Naive thymus-derived CD4-positive, alpha-beta T cell (primary cell): Measurements from ENCODE around the gene DCAF11. TPM values are rescaled to one million over a fixed set of nuclear protein-coding genes. Genes with fewer than 3 reads are reported as not detected.

Experiments
- ATAC-seq: fragments of 150-1000 bp; cut with Tn5 transposase; 2 replicates; pipeline ENCODE4 v1.10.0; 2021; ENCODE audit warnings: mild to moderate bottlenecking, moderate library complexity
- CTCF ChIA-PET: fragments of 350-600 bp; sonication (Branson Sonifier 250); formaldehyde crosslinking; loops from one replicate; lab custom pipeline; 2021; ENCODE audit warnings: antibody characterized with exemption; lab: Charles Lee
- POLR2A ChIA-PET: fragments of 350-600 bp; sonication (Branson Sonifier 250); formaldehyde crosslinking; loops from one replicate; lab custom pipeline; 2021; ENCODE audit warnings: antibody characterized with exemption, inconsistent platforms; lab: Charles Lee
- DNase-seq, 9 donors: peaks; one replicate each; pipeline versions ENCODE4 v3.0.0 to v3.0.0-alpha.2; 2020 to 2022; ENCODE audit warnings: mixed read lengths in 1 of 9
- H3K27ac ChIP-seq: one replicate; pipeline ENCODE4 v1.7.0; 2013; ENCODE audit warnings: mild to moderate bottlenecking, low read depth, low read length, moderate library complexity
- H3K27me3 ChIP-seq, 2 donors: one replicate each; pipeline ENCODE4 v1.7.0; 2013; ENCODE audit warnings: low read length in 2 of 2, mild to moderate bottlenecking in 2 of 2, moderate library complexity in 2 of 2; ENCODE audit not compliant: control insufficient read depth in 2 of 2, insufficient read depth in 2 of 2
- H3K36me3 ChIP-seq, 3 experiments: 1 replicate in 2 of 3; 2 replicates in 1 of 3; pipeline ENCODE4 v1.7.0; 2013; ENCODE audit warnings: low read length in 3 of 3, mild to moderate bottlenecking in 3 of 3, moderate library complexity in 1 of 3; ENCODE audit not compliant: insufficient read depth in 3 of 3, control insufficient read depth in 2 of 3
- H3K4me1 ChIP-seq, 2 donors: one replicate each; pipeline ENCODE4 v1.7.0; 2013; ENCODE audit warnings: low read length in 2 of 2, mild to moderate bottlenecking in 2 of 2, moderate library complexity in 1 of 2; ENCODE audit not compliant: control insufficient read depth in 2 of 2, insufficient read depth in 2 of 2
- H3K4me3 ChIP-seq: 2 replicates; pipeline ENCODE4 v1.7.0; 2013; ENCODE audit warnings: mild to moderate bottlenecking, low read length
- H3K9me3 ChIP-seq, 3 experiments: 1 replicate in 2 of 3; 2 replicates in 1 of 3; pipeline ENCODE4 v1.7.0; 2013; ENCODE audit warnings: low read length in 3 of 3; ENCODE audit not compliant: control insufficient read depth in 2 of 3
- H3K27ac Mint-ChIP-seq, 9 donors: one replicate each; pipeline ENCODE4 v1.8.0; 2020 to 2022; ENCODE audit warnings: mixed read lengths in 9 of 9, mild to moderate bottlenecking in 8 of 9, moderate library complexity in 5 of 9, inconsistent platforms in 2 of 9
- H3K27me3 Mint-ChIP-seq, 5 donors: one replicate each; pipeline ENCODE4 v1.8.0; 2021 to 2022; ENCODE audit warnings: mixed read lengths in 5 of 5, mild to moderate bottlenecking in 1 of 5
- H3K36me3 Mint-ChIP-seq, 5 donors: one replicate each; pipeline ENCODE4 v1.8.0; 2020 to 2022; ENCODE audit warnings: mixed read lengths in 5 of 5, mild to moderate bottlenecking in 3 of 5, inconsistent platforms in 1 of 5
- H3K4me1 Mint-ChIP-seq, 7 donors: one replicate each; pipeline ENCODE4 v1.8.0; 2020 to 2022; ENCODE audit warnings: mixed read lengths in 7 of 7, mild to moderate bottlenecking in 3 of 7, inconsistent platforms in 1 of 7
- H3K4me3 Mint-ChIP-seq, 10 donors: one replicate each; pipeline ENCODE4 v1.8.0; 2020 to 2022; ENCODE audit warnings: mild to moderate bottlenecking in 10 of 10, mixed read lengths in 10 of 10, moderate library complexity in 6 of 10, inconsistent platforms in 2 of 10
- H3K9me3 Mint-ChIP-seq, 11 donors: one replicate each; pipeline ENCODE4 v1.8.0; 2020 to 2022; ENCODE audit warnings: mixed read lengths in 11 of 11, mild to moderate bottlenecking in 4 of 11, inconsistent platforms in 1 of 11, moderate library complexity in 1 of 11
- intact Hi-C, 2 donors: fragments of 100-400 bp; cut with micrococcal nuclease; formaldehyde crosslinking; loops; one replicate each; pipeline ENCODE4 v1.15.1; 2023
- polyA plus RNA-seq, 2 donors: library from polyadenylated mRNA; unstranded; fragments of 300-500 nt; fragmentation: Illumina TruSeq; gene quantifications; one replicate each; pipeline ENCODE4 v1.2.3, GENCODE V29; 2021
- total RNA-seq, 6 experiments: library from RNA in 5 of 6; stranded (reverse) in 5 of 6; gene quantifications; 1 replicate in 5 of 6; 2 replicates in 1 of 6; pipeline ENCODE4 v1.2.3 and lab custom pipeline; 2021 to 2026

The DCAF11 gene
- total and polyA plus RNA-seq, 7 experiments from 2014 or later, result 69.1 to 97.0 (median 83.3) TPM

DNA sequence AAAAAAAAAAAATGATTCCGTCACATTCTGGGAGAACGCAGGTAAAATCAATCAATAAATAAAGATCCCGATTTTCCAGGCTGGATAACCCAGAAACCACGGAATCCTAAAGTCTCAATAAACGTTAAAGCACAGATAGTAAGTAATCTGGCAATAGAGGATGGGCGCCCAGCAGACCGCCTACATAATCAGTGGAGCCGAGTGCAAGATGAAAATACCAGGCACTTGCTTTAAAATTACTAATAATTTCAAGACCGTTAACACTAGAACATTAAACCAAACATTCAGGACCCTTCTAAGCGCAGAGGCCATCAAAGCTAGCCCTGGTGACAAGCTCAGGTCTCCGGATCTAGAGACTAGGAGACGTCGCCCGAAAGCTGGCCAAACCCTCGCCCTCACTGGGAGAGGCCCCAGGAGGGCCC is 1.2 kb upstream of the DCAF11 start:
- no peaks in the 10 kb centered on the region for H3K9me3 ChIP-seq
- Mint-ChIP-seq H3K27me3 (peaks cover 0 to 3% (median 0%) of the 10 kb centered on the region in 5 donors), H3K27ac (peak overlapping the region; percentile 96 to 100 (median 99)), H3K4me1 (peaks cover 25 to 44% (median 39%) of the 10 kb centered on the region in 7 donors), H3K9me3 (peaks cover 0 to 6% (median 0%) of the 10 kb centered on the region in 11 donors), H3K4me3 (peak overlapping the region; percentile 93 to 100 (median 96)), H3K36me3 (peaks cover under 1 to 26% (median 15%) of the 10 kb centered on the region in 5 donors)
- peaks cover 0 to 25% (median 17%) of the 10 kb centered on the region in 3 experiments for H3K36me3 ChIP-seq
- intact Hi-C loops, result loop anchor here (1.0 to 10.0 kb wide), 5 partner anchors 99 to 1019 kb away; partner anchors contain the start of genes ACIN1 (in 2 of the 2), C14orf119 (in 2 of the 2), BCL2L2 (in 1 of the 2) and PPP1R3E (in 1 of the 2)
- H3K27ac ChIP-seq, result peak overlapping the region; percentile 93
- H3K4me1 ChIP-seq, result peaks cover 27 to 28% of the 10 kb centered on the region in 2 donors
- ChIA-PET POLR2A (interaction anchor here (0.8 to 15.5 kb wide), 20 partner anchors 10 to 812 kb away, joined by 3 to 298 read pairs (median 12); partner anchors contain the start of genes CARMIL3, CHMP4A, EMC9 and FITM1), CTCF (interaction anchor here (0.7 to 3.8 kb wide), 6 partner anchors 9 to 56 kb away, joined by 3 to 19 read pairs (median 10); partner anchors contain the start of genes EMC9, IRF9, PSME2 and RNF31)
- no peaks in the 10 kb centered on the region for H3K27me3 ChIP-seq
- peak overlapping the region; percentile 99 for H3K4me3 ChIP-seq
- peak in 1 of 9 donors; percentile 19 for DNase-seq
- ATAC-seq, result no peak

DNA sequence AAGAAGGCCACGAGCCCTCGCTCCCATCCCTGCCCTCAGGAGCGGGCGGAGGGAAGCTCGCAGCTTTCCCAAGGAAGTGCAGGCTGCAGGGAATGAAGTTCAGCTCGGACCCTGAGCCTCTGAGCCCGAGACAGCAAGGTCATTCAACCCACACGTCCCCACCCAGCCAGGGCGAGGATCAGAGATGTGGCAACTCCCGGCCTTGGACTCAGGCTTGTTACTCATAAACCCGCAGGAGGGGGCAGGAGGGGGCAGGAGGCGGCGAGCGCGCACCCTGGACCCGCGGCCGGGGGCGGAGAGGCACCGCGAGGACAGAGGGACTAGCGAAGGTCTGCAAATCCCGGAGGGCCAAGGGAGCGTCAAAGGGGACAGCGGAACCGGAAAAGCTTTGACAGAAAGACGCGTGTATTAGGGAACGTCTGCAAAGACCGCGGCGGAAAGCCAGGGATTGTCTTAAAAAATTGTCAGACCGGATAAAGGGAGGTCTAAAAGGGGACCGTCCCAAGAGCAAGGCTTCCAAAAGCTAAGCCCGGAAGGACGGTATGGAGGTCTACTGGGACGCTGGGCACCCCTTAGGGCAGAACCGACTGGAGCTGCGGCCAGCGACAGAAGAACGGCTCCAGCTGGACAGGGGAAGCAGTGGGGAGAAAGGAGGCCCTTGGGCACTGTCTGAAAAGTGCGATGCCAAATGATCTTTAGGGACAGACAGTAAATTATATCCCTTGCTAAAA is 611 bp upstream of the DCAF11 start:
- peak; percentile 26 for ATAC-seq
- no peaks in the 10 kb centered on the region for H3K27me3 ChIP-seq
- peak overlapping the region; percentile 93 to 100 (median 96) for H3K4me3 Mint-ChIP-seq
- peaks cover 0 to 6% (median 0%) of the 10 kb centered on the region in 11 donors for H3K9me3 Mint-ChIP-seq
- POLR2A ChIA-PET, result interaction anchor here (0.6 to 15.5 kb wide), 39 partner anchors 10 to 813 kb away, joined by 3 to 298 read pairs (median 5); partner anchors contain the start of genes CARMIL3, CBLN3, CHMP4A and EMC9
- H3K36me3 ChIP-seq, result peaks cover 0 to 30% (median 23%) of the 10 kb centered on the region in 3 experiments
- H3K27ac ChIP-seq, result peak overlapping the region; percentile 93
- H3K4me3 ChIP-seq, result peak overlapping the region; percentile 99
- intact Hi-C loops, result loop anchor here (1.0 to 10.0 kb wide), 24 partner anchors 20 to 1019 kb away; partner anchors contain the start of genes ACIN1 (in 2 of the 2), C14orf119 (in 2 of the 2), CHMP4A (in 2 of the 2) and EMC9 (in 2 of the 2)
- CTCF ChIA-PET, result interaction anchor here (0.5 to 3.8 kb wide), 13 partner anchors 9 to 128 kb away, joined by 3 to 19 read pairs (median 4); partner anchors contain the start of genes EMC9, IRF9, PSME2 and RNF31
- peak overlapping the region; percentile 96 to 100 (median 99) for H3K27ac Mint-ChIP-seq
- peaks cover 5 to 32% (median 20%) of the 10 kb centered on the region in 5 donors for H3K36me3 Mint-ChIP-seq
- H3K4me1 ChIP-seq, result peaks cover 22 to 23% of the 10 kb centered on the region in 2 donors
- peaks cover 22 to 43% (median 38%) of the 10 kb centered on the region in 7 donors for H3K4me1 Mint-ChIP-seq
- H3K27me3 Mint-ChIP-seq, result peaks cover 0 to 3% (median 0%) of the 10 kb centered on the region in 5 donors
- H3K9me3 ChIP-seq, result no peaks in the 10 kb centered on the region
- DNase-seq, result peak in 5 of 9 donors; percentile 62 to 89 (median 83)

DNA sequence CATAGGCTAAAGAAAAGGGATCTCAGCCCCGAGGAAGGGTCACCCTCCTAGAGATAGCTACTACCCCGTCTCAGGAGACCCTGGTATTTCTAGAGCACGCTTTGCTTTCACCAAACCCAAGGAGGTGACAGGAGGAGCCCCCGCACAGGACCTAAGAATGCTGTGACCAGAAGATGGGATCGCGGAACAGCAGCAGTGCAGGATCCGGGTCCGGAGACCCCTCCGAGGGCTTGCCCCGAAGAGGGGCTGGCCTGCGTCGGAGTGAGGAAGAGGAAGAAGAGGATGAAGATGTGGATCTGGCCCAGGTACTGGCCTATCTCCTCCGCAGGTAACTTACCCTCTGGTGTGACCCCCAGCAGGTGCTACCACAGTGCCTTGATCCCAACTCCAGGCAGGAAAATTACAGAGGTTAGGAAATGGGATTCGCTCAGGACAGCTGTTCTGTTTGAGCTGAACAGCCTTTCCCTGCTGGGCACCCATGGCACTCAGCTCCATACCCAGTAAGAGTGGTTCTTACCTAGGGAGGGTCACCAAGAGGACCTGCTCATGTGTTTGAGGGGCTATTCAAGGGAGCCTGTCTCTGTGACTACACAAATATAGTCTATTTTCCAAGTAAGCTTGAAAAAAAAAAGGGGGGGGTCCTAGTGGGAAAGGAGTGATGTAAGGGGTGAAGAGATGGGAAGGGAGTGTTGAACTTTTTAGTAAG is 998 bp downstream of the DCAF11 start:
- peak overlapping the region; percentile 99 for H3K4me3 ChIP-seq
- no peaks in the 10 kb centered on the region for H3K27me3 ChIP-seq
- H3K4me1 ChIP-seq, result peaks cover 18 to 20% of the 10 kb centered on the region in 2 donors
- H3K9me3 ChIP-seq, result no peaks in the 10 kb centered on the region
- Mint-ChIP-seq H3K4me3 (peak overlapping the region; percentile 93 to 100 (median 96)), H3K27ac (peak overlapping the region; percentile 96 to 100 (median 99)), H3K36me3 (peaks cover 9 to 38% (median 27%) of the 10 kb centered on the region in 5 donors), H3K4me1 (peaks cover 18 to 44% (median 37%) of the 10 kb centered on the region in 7 donors), H3K27me3 (peaks cover 0 to 3% (median 0%) of the 10 kb centered on the region in 5 donors), H3K9me3 (peaks cover 0 to 6% (median 0%) of the 10 kb centered on the region in 11 donors)
- peaks cover 1 to 42% (median 34%) of the 10 kb centered on the region in 3 experiments for H3K36me3 ChIP-seq
- intact Hi-C loops, result loop anchor here (1.0 to 10.0 kb wide), 10 partner anchors 17 to 1021 kb away; partner anchors contain the start of genes ACIN1 (in 2 of the 2), C14orf119 (in 2 of the 2), GMPR2 (in 2 of the 2) and IPO4 (in 2 of the 2)
- DNase-seq (no peak), ATAC-seq (no peak)
- CTCF ChIA-PET, result interaction anchor here (0.6 to 3.8 kb wide), 9 partner anchors 16 to 60 kb away, joined by 3 to 19 read pairs (median 6); partner anchors contain the start of genes EMC9, IRF9, PSME1 and PSME2
- POLR2A ChIA-PET, result interaction anchor here (0.6 to 15.5 kb wide), 27 partner anchors 8 to 327 kb away, joined by 3 to 298 read pairs (median 8); partner anchors contain the start of genes CARMIL3, CBLN3, CHMP4A and EMC9
- H3K27ac ChIP-seq, result peak overlapping the region; percentile 93

DNA sequence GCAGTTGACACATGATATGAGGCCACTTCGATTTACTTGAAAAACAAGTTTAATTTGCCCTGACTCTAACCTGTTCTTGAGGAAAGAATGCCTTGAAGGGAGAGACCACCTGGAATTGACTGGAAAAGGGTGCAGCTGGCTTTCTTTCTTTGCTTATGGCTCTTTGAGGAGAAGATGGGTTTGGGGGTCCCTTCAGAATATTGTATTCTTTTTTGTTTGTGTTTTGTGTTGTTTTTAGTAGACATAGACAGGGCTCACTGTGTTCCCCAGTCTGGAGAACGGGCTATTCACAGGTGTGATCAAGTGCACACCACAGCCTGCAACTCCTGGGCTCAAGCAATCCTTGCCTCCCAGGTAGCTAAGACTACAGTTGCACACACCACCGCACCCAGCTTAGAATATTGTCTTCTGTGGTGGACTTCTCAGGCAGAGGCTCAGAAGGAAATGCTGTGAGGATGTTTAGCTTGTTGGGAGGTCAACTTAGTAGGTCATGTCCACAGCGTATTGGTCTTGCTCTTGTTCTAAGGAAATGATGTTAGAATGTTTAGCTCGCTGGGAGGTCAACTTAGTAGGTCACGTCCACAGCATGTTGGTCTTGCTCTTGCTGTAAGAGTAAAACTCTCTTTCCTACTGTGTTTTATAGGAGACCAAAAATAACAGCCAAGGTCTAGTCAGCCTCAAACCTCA is 1.7 kb downstream of the DCAF11 start:
- Histone ChIP-seq H3K27me3 (no peaks in the 10 kb centered on the region), H3K4me3 (peak overlapping the region; percentile 99), H3K27ac (peak overlapping the region; percentile 93), H3K36me3 (peaks cover 8 to 49% (median 36%) of the 10 kb centered on the region in 3 experiments), H3K9me3 (no peaks in the 10 kb centered on the region), H3K4me1 (peaks cover 18 to 20% of the 10 kb centered on the region in 2 donors)
- H3K27me3 Mint-ChIP-seq, result peaks cover 0 to 3% (median 0%) of the 10 kb centered on the region in 5 donors
- no peak for ATAC-seq
- peaks cover 18 to 44% (median 37%) of the 10 kb centered on the region in 7 donors for H3K4me1 Mint-ChIP-seq
- H3K4me3 Mint-ChIP-seq, result peak overlapping the region; percentile 93 to 100 (median 96)
- ChIA-PET POLR2A (interaction anchor here (0.6 to 15.5 kb wide), 14 partner anchors 10 to 313 kb away, joined by 3 to 298 read pairs (median 4); partner anchors contain the start of genes CBLN3, EMC9, FITM1 and IPO4), CTCF (interaction anchor here (0.6 to 3.8 kb wide), 6 partner anchors 20 to 198 kb away, joined by 3 to 19 read pairs (median 6); partner anchors contain the start of genes CIDEB, IRF9 and PSME1)
- intact Hi-C loops, result loop anchor here (10.0 kb wide), 4 partner anchors 559 to 1021 kb away; partner anchors contain the start of genes ACIN1 (in 2 of the 2), C14orf119 (in 2 of the 2), BCL2L2 (in 1 of the 2) and PPP1R3E (in 1 of the 2)
- H3K27ac Mint-ChIP-seq, result peak overlapping the region; percentile 96 to 100 (median 99)
- DNase-seq, result no peak
- H3K36me3 Mint-ChIP-seq, result peaks cover 9 to 41% (median 27%) of the 10 kb centered on the region in 5 donors
- H3K9me3 Mint-ChIP-seq, result peaks cover 0 to 6% (median 0%) of the 10 kb centered on the region in 11 donors

DNA sequence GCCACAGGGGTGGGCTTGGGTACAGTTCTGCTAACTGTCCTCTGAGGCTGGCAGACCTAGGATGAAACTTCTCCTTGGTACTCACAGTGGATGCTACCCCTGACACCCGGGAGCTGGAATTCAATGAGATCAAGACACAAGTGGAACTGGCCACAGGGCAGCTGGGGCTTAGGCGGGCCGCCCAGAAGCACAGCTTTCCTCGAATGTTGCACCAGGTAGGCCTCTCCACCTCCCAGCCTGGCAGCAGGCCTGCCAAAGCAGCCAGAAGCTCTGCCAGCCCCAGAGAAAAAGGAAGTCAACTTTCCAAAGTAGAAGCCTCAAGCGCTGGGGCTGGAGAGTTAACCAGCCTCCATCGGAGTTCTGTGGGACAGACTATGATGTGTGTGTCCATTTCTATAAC is 2.6 kb downstream of the DCAF11 start:
- no peak overlapping the region for H3K27ac ChIP-seq
- Mint-ChIP-seq H3K4me3 (peak overlapping the region in 5 of 10 donors; percentile 1 to 100 (median 94)), H3K27me3 (peaks cover 0 to 3% (median 0%) of the 10 kb centered on the region in 5 donors), H3K4me1 (peaks cover 18 to 44% (median 37%) of the 10 kb centered on the region in 7 donors), H3K9me3 (peaks cover 0 to 8% (median 0%) of the 10 kb centered on the region in 11 donors), H3K27ac (peak overlapping the region in 2 of 9 donors; percentile 41 to 59), H3K36me3 (peaks cover 9 to 45% (median 32%) of the 10 kb centered on the region in 5 donors)
- DNase-seq (no peak), ATAC-seq (no peak)
- intact Hi-C loops, result loop anchor here (10.0 kb wide), 4 partner anchors 558 to 1022 kb away; partner anchors contain the start of genes ACIN1 (in 2 of the 2), C14orf119 (in 2 of the 2), BCL2L2 (in 1 of the 2) and PPP1R3E (in 1 of the 2)
- H3K4me3 ChIP-seq, result no peak overlapping the region
- CTCF ChIA-PET, result interaction anchor here (1.8 to 2.2 kb wide), 2 partner anchors 9 to 190 kb away, joined by 5 read pairs; partner anchors contain the start of gene CIDEB
- H3K36me3 ChIP-seq, result peaks cover 9 to 58% (median 42%) of the 10 kb centered on the region in 3 experiments
- H3K4me1 ChIP-seq, result peaks cover 18 to 20% of the 10 kb centered on the region in 2 donors
- POLR2A ChIA-PET, result interaction anchor here (1.2 to 15.5 kb wide), 8 partner anchors 19 to 194 kb away, joined by 3 to 298 read pairs (median 4); partner anchors contain the start of genes EMC9, FITM1, IRF9 and LTB4R
- no peaks in the 10 kb centered on the region for H3K27me3 ChIP-seq
- H3K9me3 ChIP-seq, result no peaks in the 10 kb centered on the region
